OCI-LY7 (cell line): ENCODE data around the gene COL16A1. TPM values are rescaled to one million over a fixed set of nuclear protein-coding genes. Genes with fewer than 3 reads are reported as not detected.

ENCODE experiments used
- BruUV-seq: library from RNA; stranded (reverse); fragments of 400-500 nt; replicated peaks from 2 replicates; lab custom pipeline; 2021; lab: Mats Ljungman, UMichigan
- CTCF ChIA-PET: fragments of 300-600 bp; sonication (Branson Sonifier 250); formaldehyde crosslinking; loops from one replicate; lab custom pipeline; 2022; ENCODE audit warnings: antibody characterized with exemption; ENCODE audit not compliant: unreplicated experiment; lab: Charles Lee
- POLR2A ChIA-PET: fragments of 300-600 bp; sonication (Branson Sonifier 250); formaldehyde crosslinking; loops from one replicate; lab custom pipeline; 2022; ENCODE audit warnings: antibody characterized with exemption; lab: Charles Lee
- DNase-seq: peaks from one replicate; pipeline ENCODE4 v3.0.0-alpha.2; 2015; ENCODE audit warnings: low spot score
- H2AFZ ChIP-seq: fragments of 200-600 bp; sonication (generic), shearing (Covaris generic); 2 replicates; pipeline ENCODE4 v1.6.1; 2014; ENCODE audit warnings: mild to moderate bottlenecking, antibody characterized with exemption, low read length, moderate library complexity
- H3K27ac ChIP-seq: fragments of 200-600 bp; sonication (generic); 2 replicates; pipeline ENCODE4 v1.5.1; 2014; ENCODE audit warnings: mixed run types, low read depth, mild to moderate bottlenecking, moderate library complexity, low read length, inconsistent platforms; ENCODE audit not compliant: poor library complexity, severe bottlenecking
- H3K36me3 ChIP-seq: fragments of 200-600 bp; sonication (generic); 2 replicates; pipeline ENCODE4 v1.6.1; 2014; ENCODE audit warnings: mild to moderate bottlenecking, antibody characterized with exemption, low read length, moderate library complexity, mixed read lengths; ENCODE audit not compliant: insufficient read depth
- H3K4me1 ChIP-seq: fragments of 200-600 bp; sonication (generic); 2 replicates; pipeline ENCODE4 v1.5.1; 2014; ENCODE audit warnings: mild to moderate bottlenecking, low read length; ENCODE audit not compliant: insufficient read depth, poor library complexity, severe bottlenecking
- H3K4me2 ChIP-seq: fragments of 200-600 bp; sonication (generic); 2 replicates; pipeline ENCODE4 v1.6.1; 2014; ENCODE audit warnings: mild to moderate bottlenecking, low read length
- H3K4me3 ChIP-seq: fragments of 200-600 bp; sonication (generic); 2 replicates; pipeline ENCODE4 v1.5.1; 2014; ENCODE audit warnings: mild to moderate bottlenecking, low read depth, low read length; ENCODE audit not compliant: poor library complexity, severe bottlenecking
- H3K79me2 ChIP-seq: fragments of 200-600 bp; sonication (generic); 2 replicates; pipeline ENCODE4 v1.6.1; 2016; ENCODE audit warnings: low read depth, mild to moderate bottlenecking, low read length, moderate library complexity, mixed read lengths; ENCODE audit not compliant: insufficient read depth
- H3K9me2 ChIP-seq: fragments of 200-600 bp; sonication (generic); 2 replicates; pipeline ENCODE4 v1.6.1; 2016; ENCODE audit warnings: mild to moderate bottlenecking, low read length, mixed read lengths; ENCODE audit not compliant: insufficient read depth
- H3K9me3 ChIP-seq: fragments of 200-600 bp; sonication (generic); 2 replicates; pipeline ENCODE4 v1.6.1; 2014; ENCODE audit warnings: mild to moderate bottlenecking, mixed run types, low read length, mixed read lengths
- H4K20me1 ChIP-seq: fragments of 200-600 bp; sonication (generic); 2 replicates; pipeline ENCODE4 v1.6.1; 2014; ENCODE audit warnings: mild to moderate bottlenecking, antibody characterized with exemption, low read length, moderate library complexity, mixed read lengths; ENCODE audit not compliant: insufficient read depth
- CTCF ChIP-seq: fragments of 200-600 bp; sonication (generic); conservative IDR thresholded peaks from 2 replicates; pipeline ENCODE4 v1.5.1; 2014; ENCODE audit warnings: mild to moderate bottlenecking, antibody characterized with exemption, low read length, moderate library complexity, mixed read lengths
- EZH2phosphoT487 ChIP-seq: fragments of 200-600 bp; sonication (generic); IDR thresholded peaks from 2 replicates; pipeline ENCODE4 v1.6.1; 2018; ENCODE audit warnings: low read depth, borderline replicate concordance, mild to moderate bottlenecking, mixed run types, antibody characterized with exemption, low read length, moderate library complexity, mixed read lengths
- intact Hi-C: fragments of 100-400 bp; cut with micrococcal nuclease; formaldehyde crosslinking; loops from one replicate; pipeline ENCODE4 v1.10.0; 2022; ENCODE audit not compliant: unreplicated experiment
- total RNA-seq, 2 experiments: library from RNA; depleted of rRNA in 1 of 2; stranded (reverse); fragments of >200 nt in 1 of 2; shearing (Covaris generic) in 1 of 2; gene quantifications; 2 replicates each; pipeline ENCODE4 v1.2.3, GENCODE V29; 2014 to 2022

The COL16A1 gene
- total RNA-seq, 2 experiments from 2014 or later: not detected

GRCh38 chr1:31732751-31733289, 29.0 kb upstream of the COL16A1 start:
- no peaks in the 10 kb centered on the region for H3K9me2 ChIP-seq
- H3K9me3 ChIP-seq: no peaks in the 10 kb centered on the region
- H4K20me1 ChIP-seq: no peaks in the 10 kb centered on the region
- ChIA-PET POLR2A (no interaction called here), CTCF (no interaction called here)
- TF ChIP-seq CTCF (no peak), EZH2phosphoT487 (no peak)
- no peak for DNase-seq
- H3K36me3 ChIP-seq: no peaks in the 10 kb centered on the region
- no TSS peak for BruUV-seq
- no peaks in the 10 kb centered on the region for H3K4me1 ChIP-seq
- no peaks in the 10 kb centered on the region for H3K79me2 ChIP-seq
- H2AFZ ChIP-seq: no peak overlapping the region
- intact Hi-C loops: no loop called here
- no peak overlapping the region for H3K27ac ChIP-seq
- no peak overlapping the region for H3K4me3 ChIP-seq
- H3K4me2 ChIP-seq: no peak overlapping the region

DNA sequence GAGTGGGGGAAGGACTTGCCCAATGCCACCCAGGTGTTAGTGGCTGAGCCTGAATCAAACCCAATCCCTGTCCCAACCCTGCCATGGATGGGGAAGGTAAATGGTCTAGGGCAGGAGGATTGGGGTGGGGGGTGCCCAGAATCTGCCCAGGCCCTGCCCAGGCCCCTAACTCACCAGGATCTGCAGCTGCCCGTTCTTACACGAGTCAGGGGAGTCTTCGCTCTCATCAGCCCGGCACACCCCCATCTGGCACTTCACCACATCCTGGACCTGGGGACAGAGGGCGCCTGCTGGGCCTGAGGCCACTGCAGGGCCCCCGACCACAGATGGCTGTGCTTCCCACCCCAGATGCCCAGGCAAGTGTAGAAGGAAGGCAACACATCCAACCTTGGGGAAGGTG, 28.5 kb upstream of the COL16A1 start:
- Histone ChIP-seq H3K79me2 (no peaks in the 10 kb centered on the region), H4K20me1 (no peaks in the 10 kb centered on the region), H3K36me3 (no peaks in the 10 kb centered on the region), H3K4me2 (no peak overlapping the region), H3K27ac (no peak overlapping the region), H3K9me2 (no peaks in the 10 kb centered on the region), H2AFZ (no peak overlapping the region), H3K9me3 (no peaks in the 10 kb centered on the region), H3K4me3 (no peak overlapping the region), H3K4me1 (no peaks in the 10 kb centered on the region)
- TF ChIP-seq EZH2phosphoT487 (no peak), CTCF (no peak)
- ChIA-PET CTCF (no interaction called here), POLR2A (no interaction called here)
- no TSS peak for BruUV-seq
- intact Hi-C loops: no loop called here
- no peak for DNase-seq

DNA sequence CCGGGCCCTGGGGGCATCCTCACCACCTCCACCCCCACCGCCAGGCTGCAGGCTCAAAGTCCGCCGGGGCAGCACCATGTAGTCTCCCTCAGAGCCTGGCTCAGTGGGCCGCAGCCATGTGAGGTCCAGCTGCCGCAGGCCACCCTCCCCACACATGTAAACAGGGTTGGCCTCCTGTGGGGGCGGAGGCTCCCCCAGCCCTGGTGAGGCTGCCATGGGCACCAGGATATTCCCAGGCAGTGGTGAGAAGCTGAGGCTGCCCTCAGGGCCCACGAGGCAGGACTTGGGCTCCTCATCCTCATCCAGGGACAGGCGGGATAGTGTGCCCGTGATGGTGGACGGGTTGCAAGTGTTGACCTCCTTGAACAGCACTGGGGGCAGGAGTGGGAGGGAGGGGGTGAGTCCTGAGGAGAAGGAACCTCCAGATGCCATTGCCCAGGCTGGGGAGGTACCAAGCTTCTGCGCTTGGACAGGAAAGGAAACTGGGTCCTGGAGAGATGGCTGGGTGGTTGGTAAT, 27.3 kb upstream of the COL16A1 start:
- Histone ChIP-seq H3K4me1 (peaks cover 7% of the 10 kb centered on the region), H3K9me2 (no peaks in the 10 kb centered on the region), H3K9me3 (no peaks in the 10 kb centered on the region), H3K79me2 (no peaks in the 10 kb centered on the region), H2AFZ (no peak overlapping the region), H3K27ac (no peak overlapping the region), H3K36me3 (no peaks in the 10 kb centered on the region), H3K4me2 (no peak overlapping the region), H4K20me1 (no peaks in the 10 kb centered on the region), H3K4me3 (no peak overlapping the region)
- DNase-seq: no peak
- ChIA-PET POLR2A (interaction anchor here (0.6 kb wide), 1 partner anchor 19 kb away, joined by 4 read pairs; no protein-coding TSS in a partner anchor), CTCF (no interaction called here)
- intact Hi-C loops: no loop called here
- BruUV-seq: no TSS peak
- TF ChIP-seq EZH2phosphoT487 (no peak), CTCF (no peak)
